GM18505 (cell line): Measurements from ENCODE around the gene TOMM40.
"Not testable (repeated sequence)": the region's sequence is repeated elsewhere in the genome, so short reads cannot be mapped to it uniquely, and the experiment has no call there.

Experiments
- ATAC-seq: cut with Tn5 transposase; IDR thresholded peaks from one replicate; pipeline ENCODE4 v1.9.1; 2021; ENCODE audit not compliant: unreplicated experiment
- POLR2A ChIP-seq: IDR thresholded peaks from 4 replicates; pipeline ENCODE4 v1.6.1; 2011; ENCODE audit warnings: borderline replicate concordance; ENCODE audit not compliant: insufficient read depth, insufficient read length; ENCODE audit errors: extremely low read depth

TOMM40 gene

GRCh38 chr19:44908836-44909261 is 17.8 kb downstream of the TOMM40 start:
- no peak for TF ChIP-seq POLR2A
- ATAC-seq: no peak

GRCh38 chr19:44909775-44910174 is 18.7 kb downstream of the TOMM40 start:
- ATAC-seq: no peak
- no peak for TF ChIP-seq POLR2A

GRCh38 chr19:44911896-44912295 is 20.8 kb downstream of the TOMM40 start:
- ATAC-seq: not testable (repeated sequence)

GRCh38 chr19:44912854-44913253 is 21.8 kb downstream of the TOMM40 start:
- ATAC-seq: no peak
- no peak for TF ChIP-seq POLR2A

GRCh38 chr19:44913512-44914432 is 22.7 kb downstream of the TOMM40 start:
- not testable (repeated sequence) for ATAC-seq

- peak; percentile 86 for ATAC-seq
Measured at GRCh38 chr19:44914433-44915206, 23.6 kb downstream of the TOMM40 start, which contains the start of gene APOC1. TSS of gene APOC1 (plus strand) at chr19:44914608. CDS start at chr19:44914892, 284 bp downstream.

GRCh38 chr19:44924243-44924725 is 33.2 kb downstream of the TOMM40 start:
- no peak for ATAC-seq
- TF ChIP-seq POLR2A: no peak

- no peak for ATAC-seq
- no peak for TF ChIP-seq POLR2A
Measured at GRCh38 chr19:44925114-44925891, 34.2 kb downstream of the TOMM40 start.

- ATAC-seq: not testable (repeated sequence)
Measured at GRCh38 chr19:44926245-44927077, 35.4 kb downstream of the TOMM40 start.

- TF ChIP-seq POLR2A: no peak
- no peak for ATAC-seq
Measured at GRCh38 chr19:44927746-44928145, 36.7 kb downstream of the TOMM40 start.

GRCh38 chr19:44930088-44930487 is 39.0 kb downstream of the TOMM40 start:
- ATAC-seq: no peak
- no peak for TF ChIP-seq POLR2A

- TF ChIP-seq POLR2A: no peak
- ATAC-seq: no peak
Measured at GRCh38 chr19:44931541-44931940, 40.5 kb downstream of the TOMM40 start.

GRCh38 chr19:44939668-44940067 is 48.6 kb downstream of the TOMM40 start:
- ATAC-seq: no peak
- no peak for TF ChIP-seq POLR2A
